ENCODE results near the gene ILKAP.

DNA sequence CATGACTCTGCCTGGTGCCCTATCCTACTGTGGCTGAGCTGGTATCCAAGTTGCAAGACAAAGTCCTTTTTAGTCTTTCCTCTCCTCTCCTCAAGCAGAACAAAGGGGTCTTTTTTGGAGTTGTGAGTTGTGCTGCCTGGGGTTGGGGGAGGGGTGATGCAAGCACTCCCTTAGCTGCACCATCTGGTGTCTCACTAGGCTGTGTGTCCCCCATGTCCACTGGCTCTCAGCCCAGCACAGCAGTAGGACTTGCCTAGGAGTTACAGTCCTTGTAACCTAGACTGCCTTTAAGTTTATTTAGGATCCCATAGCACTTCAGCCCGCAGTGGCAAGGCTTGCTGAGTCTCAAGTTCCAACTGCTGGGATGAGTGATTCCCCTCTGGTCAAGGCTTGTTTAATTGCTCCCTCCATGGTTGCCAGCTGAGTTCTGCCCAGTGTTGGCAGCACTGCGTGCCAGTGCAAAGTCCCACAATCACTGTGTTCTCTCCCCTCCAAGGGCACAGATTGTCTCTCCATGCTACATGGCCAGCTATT is 13.2 kb upstream of the ILKAP start:
- TF ChIP-seq POU2F2 (IDR thresholded peaks at IDR 0.05; ENCODE audit: low read depth, low read length) (no peak), POLR2A (IDR thresholded peaks at IDR 0.05; ENCODE audit: low read depth, low read length) (no peak)
